GM11168 (cell line): ENCODE measurements around the gene NRBP1.

Source experiments
- in situ Hi-C: fragments of 300-500 bp; cut with MboI; formaldehyde crosslinking; loops from one replicate; pipeline ENCODE4 v1.12.0; 2022; ENCODE audit warnings: low sequenced_read_pairs; ENCODE audit not compliant: unreplicated experiment

Gene NRBP1

GRCh38 chr2:27489118-27489497 is 60.7 kb downstream of the NRBP1 start:
- in situ Hi-C loops = no loop called here

GRCh38 chr2:27489498-27490397 is 61.3 kb downstream of the NRBP1 start, which contains the start of gene IFT172:
Gene IFT172, minus strand, starts transcription at chr2:27489743. Its CDS starts 90 bp downstream, at chr2:27489653.
- in situ Hi-C loops = no loop called here
